Measurements from ENCODE around the gene DHCR24. TPM values are rescaled to one million over a fixed set of nuclear protein-coding genes. Genes with fewer than 3 reads are reported as not detected.

The DHCR24 gene
- total RNA-seq, 1 donor from 2014 or later, result 128 TPM

GRCh38 chr1:54857141-54857540 lies 29.9 kb downstream of the DHCR24 start:
- Histone ChIP-seq H3K4me3 (ENCODE audit: low read depth, low read length) (no peak overlapping the region), H3K36me3 (ENCODE audit: control insufficient read depth, insufficient read depth, low read length) (peaks cover 4% of the 10 kb centered on the region), H3K27me3 (ENCODE audit: control insufficient read depth, insufficient read depth, low read length) (no peaks in the 10 kb centered on the region)
- no peak for DNase-seq (ENCODE audit: low read depth)
- no peak for TF ChIP-seq CTCF (IDR thresholded peaks at IDR 0.05; ENCODE audit: insufficient read depth, low read length, poor library complexity, severe bottlenecking)

GRCh38 chr1:54854381-54855020 lies 32.5 kb downstream of the DHCR24 start:
- DNase-seq (ENCODE audit: low read depth), result no peak
- Histone ChIP-seq H3K27me3 (ENCODE audit: control insufficient read depth, insufficient read depth, low read length) (no peaks in the 10 kb centered on the region), H3K4me3 (ENCODE audit: low read depth, low read length) (no peak overlapping the region), H3K36me3 (ENCODE audit: control insufficient read depth, insufficient read depth, low read length) (peaks cover 9% of the 10 kb centered on the region)
- no peak for TF ChIP-seq CTCF (IDR thresholded peaks at IDR 0.05; ENCODE audit: insufficient read depth, low read length, poor library complexity, severe bottlenecking)

DNA sequence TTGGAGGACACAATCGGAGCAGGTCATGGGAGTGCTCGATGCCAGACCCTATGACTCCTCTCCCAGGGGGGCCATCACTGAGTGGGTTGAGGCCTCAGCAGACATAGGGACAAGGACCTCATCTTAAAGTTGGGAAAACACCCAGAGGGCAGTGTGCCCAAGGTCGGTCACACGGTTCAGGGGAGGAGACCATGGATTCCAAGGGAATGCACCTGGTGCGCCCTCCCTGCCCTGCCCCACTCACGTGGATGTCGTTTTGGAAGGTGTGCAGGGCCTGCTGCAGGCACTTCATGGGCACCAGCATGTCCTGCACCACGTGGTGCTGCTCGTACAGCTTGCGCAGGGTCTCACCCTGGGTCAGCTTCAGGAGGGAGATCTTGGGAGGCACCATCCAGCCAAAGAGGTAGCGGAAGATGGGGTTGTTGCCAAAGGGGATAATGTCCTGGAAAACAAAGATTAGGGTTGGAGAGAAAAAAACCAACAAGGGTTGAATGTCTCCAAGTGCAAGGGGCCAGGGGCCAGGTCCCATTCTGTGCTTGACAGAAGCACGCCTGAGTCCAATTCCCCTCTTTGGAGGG lies 33.1 kb downstream of the DHCR24 start:
- TF ChIP-seq CTCF (IDR thresholded peaks at IDR 0.05; ENCODE audit: insufficient read depth, low read length, poor library complexity, severe bottlenecking), result no peak
- H3K36me3 ChIP-seq (ENCODE audit: control insufficient read depth, insufficient read depth, low read length), result peaks cover 9% of the 10 kb centered on the region
- no peak for DNase-seq (ENCODE audit: low read depth)

DNA sequence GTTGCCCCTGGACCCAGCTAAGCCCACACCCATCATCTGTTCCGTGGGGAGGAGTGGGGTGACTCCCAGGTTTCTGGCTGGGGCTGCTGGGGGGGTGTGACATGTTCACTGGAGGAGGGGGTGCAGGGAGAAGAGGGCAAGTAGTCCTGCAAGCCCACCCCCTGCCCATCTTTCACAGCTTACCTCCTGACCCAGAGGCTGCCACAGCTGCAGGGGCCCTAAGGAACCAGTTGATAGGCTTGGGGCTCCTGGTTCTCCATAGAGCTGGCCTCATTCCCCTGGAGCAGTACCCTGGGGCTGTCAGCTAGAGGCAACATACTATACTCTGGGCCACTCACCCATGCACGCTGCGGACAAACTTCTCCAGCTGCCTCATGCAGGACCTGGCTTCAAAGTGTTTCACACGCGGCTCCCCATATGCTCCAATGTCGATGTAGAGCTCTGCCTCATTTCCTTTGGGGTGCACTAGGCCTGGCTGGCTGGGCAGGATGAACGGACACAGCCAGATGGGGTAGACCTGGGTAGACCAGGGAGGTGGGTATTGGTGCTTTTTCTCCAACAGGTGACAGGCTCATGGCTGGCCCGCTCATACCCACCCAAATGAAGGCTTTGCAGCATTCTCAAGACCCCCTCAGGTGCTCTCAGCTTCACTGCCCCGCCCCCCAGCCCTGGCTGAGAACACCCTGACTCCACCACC lies 33.8 kb downstream of the DHCR24 start:
- Histone ChIP-seq H3K27me3 (ENCODE audit: control insufficient read depth, insufficient read depth, low read length) (no peaks in the 10 kb centered on the region), H3K36me3 (ENCODE audit: control insufficient read depth, insufficient read depth, low read length) (peaks cover 9% of the 10 kb centered on the region), H3K4me3 (ENCODE audit: low read depth, low read length) (no peak overlapping the region)
- no peak for TF ChIP-seq CTCF (IDR thresholded peaks at IDR 0.05; ENCODE audit: insufficient read depth, low read length, poor library complexity, severe bottlenecking)
- DNase-seq (ENCODE audit: low read depth), result no peak

More for the DNA sequence above, 33.1 kb downstream of the DHCR24 start:
- Histone ChIP-seq H3K4me3 (ENCODE audit: low read depth, low read length) (no peak overlapping the region), H3K27me3 (ENCODE audit: control insufficient read depth, insufficient read depth, low read length) (no peaks in the 10 kb centered on the region)

GRCh38 chr1:54851936-54852524 lies 35.0 kb downstream of the DHCR24 start:
- peaks cover 9% of the 10 kb centered on the region for H3K36me3 ChIP-seq (ENCODE audit: control insufficient read depth, insufficient read depth, low read length)
- TF ChIP-seq CTCF (IDR thresholded peaks at IDR 0.05; ENCODE audit: insufficient read depth, low read length, poor library complexity, severe bottlenecking), result no peak
- no peaks in the 10 kb centered on the region for H3K27me3 ChIP-seq (ENCODE audit: control insufficient read depth, insufficient read depth, low read length)
- DNase-seq (ENCODE audit: low read depth), result no peak
- H3K4me3 ChIP-seq (ENCODE audit: low read depth, low read length), result no peak overlapping the region
